ENCODE data around the gene HOTAIR. TPM values are rescaled to one million over a fixed set of nuclear protein-coding genes. Genes with fewer than 3 reads are reported as not detected.

Gene HOTAIR
- total and polyA plus RNA-seq, 2 donors (not counting 3 experiments of a cell fraction or from before 2014, with no cell fraction given): not detected

GRCh38 chr12:53963434-53964314, 11.1 kb downstream of the HOTAIR start:
- ChIA-PET CTCF (no interaction called here), POLR2A (no interaction called here)
- Histone ChIP-seq H3K36me3 (ENCODE audit: control insufficient read depth in 2 of 2, extremely low read depth in 1 of 2, insufficient read depth in 2 of 2, low read length in 2 of 2) (no peaks in the 10 kb centered on the region), H3K27ac (ENCODE audit: insufficient read depth, low read depth, low read length) (no peak overlapping the region), H3K4me1 (ENCODE audit: control insufficient read depth, extremely low read depth, insufficient read depth, low read length) (no peaks in the 10 kb centered on the region), H3K4me2 (ENCODE audit: insufficient read depth, low read length) (no peak overlapping the region), H3K27me3 (ENCODE audit: control insufficient read depth in 2 of 2, insufficient read depth in 2 of 2, low read length in 2 of 2) (peaks cover 89 to 99% of the 10 kb centered on the region in 2 experiments), H2AFZ (ENCODE audit: low read depth, low read length) (no peak overlapping the region), H4K20me1 (replicated peaks; ENCODE audit: control insufficient read depth, extremely low read depth, insufficient read depth, low read length) (no peaks in the 10 kb centered on the region), H3K79me2 (ENCODE audit: control insufficient read depth, insufficient read depth, low read length) (no peaks in the 10 kb centered on the region), H3K9me1 (replicated peaks; ENCODE audit: control insufficient read depth, extremely low read depth, insufficient read depth, low read length) (no peaks in the 10 kb centered on the region), H3K9ac (replicated peaks; ENCODE audit: extremely low read depth, insufficient read depth, low read length) (no peak overlapping the region), H3K9me3 (replicated peaks; ENCODE audit: control insufficient read depth, insufficient read depth, low read length) (no peaks in the 10 kb centered on the region), H3K4me3 (replicated peaks in 1 of 3; ENCODE audit: insufficient read depth in 1 of 3, low read depth in 1 of 3, low read length in 3 of 3) (no peak overlapping the region)
- dilution Hi-C loops (cut with MboI; ENCODE audit: extremely low pct_ligation_motif_present, low sequenced_read_pairs) (no loop called here), intact Hi-C loops (cut with micrococcal nuclease) (no loop called here)
- no TSS peak for BruUV-seq (replicated peaks)
- FAIRE-seq (no peak), DNase-seq (ENCODE audit: low read depth, low spot score) (no peak)
- TF ChIP-seq EZH2 (IDR thresholded peaks at IDR 0.05; ENCODE audit: borderline replicate concordance, low read depth, low read length, severe bottlenecking): peak; percentile 68
- TF ChIP-seq FOS (IDR thresholded peaks at IDR 0.05; ENCODE audit: borderline replicate concordance, insufficient read depth, low read length): no peak

- dilution Hi-C loops (cut with MboI; ENCODE audit: extremely low pct_ligation_motif_present, low sequenced_read_pairs): no loop called here
- H4K20me1 ChIP-seq (replicated peaks; ENCODE audit: control insufficient read depth, extremely low read depth, insufficient read depth, low read length): no peaks in the 10 kb centered on the region
Measured at GRCh38 chr12:53963005-53963404, 11.7 kb downstream of the HOTAIR start.

More at GRCh38 chr12:53963005-53963404, 11.7 kb downstream of the HOTAIR start:
- Histone ChIP-seq H2AFZ (ENCODE audit: low read depth, low read length) (no peak overlapping the region), H3K4me2 (ENCODE audit: insufficient read depth, low read length) (no peak overlapping the region), H3K4me3 (replicated peaks in 1 of 3; ENCODE audit: insufficient read depth in 1 of 3, low read depth in 1 of 3, low read length in 3 of 3) (no peak overlapping the region), H3K79me2 (ENCODE audit: control insufficient read depth, insufficient read depth, low read length) (no peaks in the 10 kb centered on the region), H3K9ac (replicated peaks; ENCODE audit: extremely low read depth, insufficient read depth, low read length) (no peak overlapping the region), H3K9me3 (replicated peaks; ENCODE audit: control insufficient read depth, insufficient read depth, low read length) (no peaks in the 10 kb centered on the region), H3K27ac (ENCODE audit: insufficient read depth, low read depth, low read length) (no peak overlapping the region), H3K27me3 (ENCODE audit: control insufficient read depth in 2 of 2, insufficient read depth in 2 of 2, low read length in 2 of 2) (peaks cover 89 to 99% of the 10 kb centered on the region in 2 experiments), H3K9me1 (replicated peaks; ENCODE audit: control insufficient read depth, extremely low read depth, insufficient read depth, low read length) (no peaks in the 10 kb centered on the region), H3K36me3 (ENCODE audit: control insufficient read depth in 2 of 2, extremely low read depth in 1 of 2, insufficient read depth in 2 of 2, low read length in 2 of 2) (no peaks in the 10 kb centered on the region), H3K4me1 (ENCODE audit: control insufficient read depth, extremely low read depth, insufficient read depth, low read length) (no peaks in the 10 kb centered on the region)
- ChIA-PET CTCF (no interaction called here), POLR2A (no interaction called here)
- intact Hi-C loops (cut with micrococcal nuclease): no loop called here
- DNase-seq (ENCODE audit: low read depth, low spot score) (no peak), FAIRE-seq (no peak)
- TF ChIP-seq FOS (IDR thresholded peaks at IDR 0.05; ENCODE audit: borderline replicate concordance, insufficient read depth, low read length) (no peak), MYC (IDR thresholded peaks at IDR 0.05; ENCODE audit: low read depth, low read length) (no peak), EZH2 (IDR thresholded peaks at IDR 0.05; ENCODE audit: borderline replicate concordance, low read depth, low read length, severe bottlenecking) (peak; percentile 46)
- no TSS peak for BruUV-seq (replicated peaks)
